A549 treated with AZD9567 at 1 μM for 4 hours (cell line): Measurements from ENCODE around the gene GNB2. TPM values are rescaled to one million over a fixed set of nuclear protein-coding genes. Genes with fewer than 3 reads are reported as not detected.

Experiments
- total RNA-seq: library from RNA; stranded (reverse); fragments of 200-300 nt; extraction: Qiagen RNA extraction; gene quantifications from 5 replicates; pipeline ENCODE4 v1.2.3, GENCODE V29; 2022; ENCODE audit not compliant: insufficient read depth

Gene GNB2
- 187 to 267 TPM (median 253 TPM) in 5 replicates for total RNA-seq

GRCh38 chr7:100673302-100673941, at the start of gene GNB2:
TSS of gene GNB2 (plus strand) at chr7:100673740. CDS start at chr7:100676266, 2,526 bp downstream.

GRCh38 chr7:100641463-100641859, 32.1 kb upstream of the GNB2 start, which contains the start of gene TFR2:
TSS of gene TFR2 (minus strand) at chr7:100641552. CDS start at chr7:100641509, 43 bp downstream.

GRCh38 chr7:100655908-100656674, 17.4 kb upstream of the GNB2 start, which contains the start of gene ACTL6B:
TSS of gene ACTL6B (minus strand) at chr7:100656448. CDS start at chr7:100656354, 94 bp downstream.

GRCh38 chr7:100694098-100694745, 20.7 kb downstream of the GNB2 start, which contains the start of gene GIGYF1:
TSS of gene GIGYF1 (minus strand) at chr7:100694250. CDS start at chr7:100688238, 6,012 bp downstream.

GRCh38 chr7:100705753-100706671, 32.5 kb downstream of the GNB2 start, which contains the start of gene POP7:
TSS of gene POP7 (plus strand) at chr7:100706121. CDS start at chr7:100706831, 710 bp downstream.

GRCh38 chr7:100720279-100720670, 46.7 kb downstream of the GNB2 start, which contains the start of gene EPO:
TSS of gene EPO (plus strand) at chr7:100720468. CDS start at chr7:100720981, 513 bp downstream.

Other genes starting within 250 kb of the GNB2 start
- gene ZCWPW1, start 245.0 kb upstream of the GNB2 start, total RNA-seq: 1.4 to 1.7 TPM (median 1.6 TPM) in 5 replicates
- gene MEPCE, start 243.9 kb upstream of the GNB2 start, total RNA-seq: 39.0 to 53.8 TPM (median 48.9 TPM) in 5 replicates
- 31.2 to 50.6 TPM (median 47.8 TPM) in 5 replicates for gene PPP1R35, start 237.2 kb upstream of the GNB2 start, total RNA-seq
- 0.71 to 1.2 TPM (median 0.93 TPM) in 4 of 5 replicates, not detected in the other for gene SPACDR, start 209.5 kb upstream of the GNB2 start, total RNA-seq
- 42.3 to 56.2 TPM (median 51.1 TPM) in 5 replicates for gene TSC22D4, start 194.5 kb upstream of the GNB2 start, total RNA-seq
- 2.1 to 5.0 TPM (median 4.3 TPM) in 5 replicates for gene NYAP1, start 189.8 kb upstream of the GNB2 start, total RNA-seq
- 25.0 to 40.8 TPM (median 33.2 TPM) in 5 replicates for gene AGFG2, start 134.5 kb upstream of the GNB2 start, total RNA-seq
- gene SAP25, start 99.8 kb upstream of the GNB2 start, total RNA-seq: 0.49 to 1.4 TPM (median 0.65 TPM) in 4 of 5 replicates, not detected in the other
- gene LRCH4, start 87.6 kb upstream of the GNB2 start, total RNA-seq: 17.9 to 21.8 TPM (median 21.5 TPM) in 5 replicates
- gene FBXO24, start 87.4 kb upstream of the GNB2 start, total RNA-seq: 0.07 to 0.31 TPM (median 0.19 TPM) in 4 of 5 replicates, not detected in the other
- 4.6 to 9.7 TPM (median 8.6 TPM) in 5 replicates for gene PCOLCE, start 71.4 kb upstream of the GNB2 start, total RNA-seq
- 14.6 to 21.1 TPM (median 20.3 TPM) in 5 replicates for gene MOSPD3, start 61.2 kb upstream of the GNB2 start, total RNA-seq
- 1.7 to 2.5 TPM (median 2.4 TPM) in 5 replicates for gene TFR2, start 32.2 kb upstream of the GNB2 start, total RNA-seq
- not detected in 5 replicates for gene ACTL6B, start 17.3 kb upstream of the GNB2 start, total RNA-seq
- gene GIGYF1, start 20.5 kb downstream of the GNB2 start, total RNA-seq: 12.9 to 23.2 TPM (median 21.9 TPM) in 5 replicates
- 73.7 to 97.1 TPM (median 93.6 TPM) in 5 replicates for gene POP7, start 32.4 kb downstream of the GNB2 start, total RNA-seq
- gene EPO, start 46.7 kb downstream of the GNB2 start, total RNA-seq: 0.08 TPM in 1 of 5 replicates, not detected in the others
- not detected in 5 replicates for gene ZAN, start 59.9 kb downstream of the GNB2 start, total RNA-seq
- 32.6 to 42.7 TPM (median 40.1 TPM) in 5 replicates for gene EPHB4, start 153.8 kb downstream of the GNB2 start, total RNA-seq
- 16.4 to 21.0 TPM (median 17.5 TPM) in 5 replicates for gene SLC12A9, start 179.0 kb downstream of the GNB2 start, total RNA-seq
- 28.4 to 52.3 TPM (median 45.8 TPM) in 5 replicates for gene TRIP6, start 193.6 kb downstream of the GNB2 start, total RNA-seq
- 104 to 140 TPM (median 138 TPM) in 5 replicates for gene SRRT, start 201.4 kb downstream of the GNB2 start, total RNA-seq
- 2.3 to 7.7 TPM (median 6.0 TPM) in 5 replicates for gene UFSP1, start 216.0 kb downstream of the GNB2 start, total RNA-seq
- gene ACHE, start 222.1 kb downstream of the GNB2 start, total RNA-seq: 2.0 to 3.5 TPM (median 2.4 TPM) in 5 replicates